ENCODE results near the gene APOL6.
A peak's percentile ranks its signal among the peaks of the same experiment; 100 is the strongest.

The APOL6 gene

GRCh38 chr22:35638410-35638809 lies 9.8 kb upstream of the APOL6 start:
- DNase-seq (ENCODE audit: low spot score in 2 of 2) = no peak
- peaks cover 2% of the 10 kb centered on the region for H3K9me3 Mint-ChIP-seq
- H3K27me3 Mint-ChIP-seq = peaks cover 9% of the 10 kb centered on the region

DNA sequence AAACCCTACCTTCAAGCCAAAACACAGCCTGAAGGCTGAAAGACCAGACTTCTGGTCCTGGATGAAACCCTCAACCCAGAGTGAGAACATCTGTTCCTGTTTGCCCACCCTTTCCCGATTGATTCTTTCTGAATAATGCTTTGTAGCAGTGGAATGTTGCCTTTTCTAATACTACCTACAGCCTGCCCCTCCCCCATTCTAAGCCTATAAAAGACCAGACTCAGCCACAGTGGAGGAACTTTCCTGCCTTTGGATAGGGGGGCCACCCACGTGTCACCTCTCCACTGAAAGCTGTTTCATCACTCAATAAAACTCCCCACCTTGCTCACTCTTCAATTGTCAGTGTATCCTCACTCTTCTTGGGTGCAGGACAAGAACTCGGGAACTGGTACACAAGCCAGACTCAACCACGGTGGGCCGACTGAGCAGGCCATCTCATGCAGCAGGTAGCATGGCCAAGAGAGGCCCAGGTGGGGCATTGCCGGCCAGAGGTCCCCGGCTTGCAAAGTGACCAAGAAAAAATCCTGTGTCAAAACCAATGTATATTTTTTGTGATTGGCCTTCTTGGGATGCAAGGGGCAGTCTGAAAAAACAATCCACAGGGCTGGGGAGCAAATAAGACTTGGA lies 6.6 kb upstream of the APOL6 start:
- DNase-seq (ENCODE audit: low spot score in 2 of 2) (no peak), ATAC-seq (ENCODE audit: low read depth) (no peak)
- no peaks in the 10 kb centered on the region for H3K9me3 Mint-ChIP-seq
- no peak overlapping the region for H3K27ac Mint-ChIP-seq
- H3K27me3 Mint-ChIP-seq = peaks cover 4% of the 10 kb centered on the region
- no peaks in the 10 kb centered on the region for H3K4me1 Mint-ChIP-seq
- no peaks in the 10 kb centered on the region for H3K36me3 Mint-ChIP-seq
- no peak overlapping the region for H3K4me3 Mint-ChIP-seq

More at GRCh38 chr22:35638410-35638809, 9.8 kb upstream of the APOL6 start:
- Mint-ChIP-seq H3K27ac (no peak overlapping the region), H3K36me3 (no peaks in the 10 kb centered on the region), H3K4me3 (no peak overlapping the region), H3K4me1 (peaks cover 2% of the 10 kb centered on the region)
- ATAC-seq (ENCODE audit: low read depth) = no peak

DNA sequence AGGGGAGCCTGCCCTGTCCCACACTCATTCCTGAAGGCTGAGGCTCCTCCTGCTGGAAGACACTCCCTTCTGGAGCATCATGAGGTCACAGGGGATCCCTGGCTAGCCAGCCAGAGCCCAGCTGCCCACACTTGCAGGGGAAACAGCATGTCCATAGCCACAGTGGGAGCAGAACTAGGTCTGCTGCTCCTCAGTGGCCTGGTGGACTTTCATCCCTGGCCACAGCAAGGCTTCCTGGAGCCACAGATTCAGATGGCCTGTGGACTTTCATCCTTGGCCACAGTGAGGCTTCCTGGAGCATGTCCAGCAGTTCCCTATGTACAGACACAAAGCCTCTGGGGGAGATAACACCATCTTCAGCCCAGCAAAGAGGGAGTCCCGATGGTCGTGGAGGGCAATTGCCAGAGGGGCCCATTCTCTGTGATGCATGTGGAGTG lies 5.9 kb upstream of the APOL6 start:
- DNase-seq (ENCODE audit: low spot score in 2 of 2) (no peak), ATAC-seq (ENCODE audit: low read depth) (no peak)
- Mint-ChIP-seq H3K36me3 (no peaks in the 10 kb centered on the region), H3K9me3 (no peaks in the 10 kb centered on the region), H3K27ac (no peak overlapping the region), H3K27me3 (peaks cover 4% of the 10 kb centered on the region), H3K4me1 (peaks cover 5% of the 10 kb centered on the region), H3K4me3 (no peak overlapping the region)

- Mint-ChIP-seq H3K4me1 (peaks cover 14% of the 10 kb centered on the region), H3K27ac (no peak overlapping the region), H3K4me3 (no peak overlapping the region), H3K27me3 (no peaks in the 10 kb centered on the region), H3K9me3 (no peaks in the 10 kb centered on the region), H3K36me3 (no peaks in the 10 kb centered on the region)
- DNase-seq (ENCODE audit: low spot score in 2 of 2) = no peak
- no peak for ATAC-seq (ENCODE audit: low read depth)
Observed at GRCh38 chr22:35643991-35644390, 4.3 kb upstream of the APOL6 start.

DNA sequence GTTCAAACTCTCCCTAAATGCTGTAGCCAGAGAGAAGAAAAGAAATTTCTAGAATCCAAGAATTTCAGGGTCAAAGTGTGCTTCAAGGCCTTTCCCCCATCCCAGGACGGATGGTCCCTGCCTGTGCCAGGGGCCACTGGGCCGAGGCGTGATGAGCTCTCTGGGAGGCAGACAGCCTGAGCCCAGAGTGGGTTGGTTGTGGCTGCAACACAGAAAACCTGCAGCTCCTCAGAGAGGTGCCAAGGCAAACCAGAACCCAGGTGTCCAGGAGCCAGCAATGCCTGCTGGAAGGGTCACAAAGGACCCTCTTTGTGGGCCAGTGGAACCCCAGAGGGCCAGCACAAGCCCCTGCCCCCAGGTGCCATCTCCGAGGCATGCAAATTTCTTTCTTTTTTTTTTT lies 2.6 kb upstream of the APOL6 start:
- DNase-seq (ENCODE audit: low spot score in 2 of 2) (no peak), ATAC-seq (ENCODE audit: low read depth) (no peak)
- no peaks in the 10 kb centered on the region for H3K9me3 Mint-ChIP-seq
- H3K27me3 Mint-ChIP-seq = no peaks in the 10 kb centered on the region
- no peak overlapping the region for H3K27ac Mint-ChIP-seq
- no peak overlapping the region for H3K4me3 Mint-ChIP-seq
- peaks cover 24% of the 10 kb centered on the region for H3K4me1 Mint-ChIP-seq
- no peaks in the 10 kb centered on the region for H3K36me3 Mint-ChIP-seq

- peaks cover 29% of the 10 kb centered on the region for H3K4me1 Mint-ChIP-seq
- H3K36me3 Mint-ChIP-seq = peaks cover 7% of the 10 kb centered on the region
- H3K9me3 Mint-ChIP-seq = no peaks in the 10 kb centered on the region
- H3K27me3 Mint-ChIP-seq = no peaks in the 10 kb centered on the region
- ATAC-seq (ENCODE audit: low read depth) = no peak
- H3K27ac Mint-ChIP-seq = peak overlapping the region; percentile 98
- H3K4me3 Mint-ChIP-seq = peak overlapping the region; percentile 100
- DNase-seq (ENCODE audit: low spot score in 2 of 2) = no peak
Observed at GRCh38 chr22:35649026-35649553, 844 bp downstream of the APOL6 start.

DNA sequence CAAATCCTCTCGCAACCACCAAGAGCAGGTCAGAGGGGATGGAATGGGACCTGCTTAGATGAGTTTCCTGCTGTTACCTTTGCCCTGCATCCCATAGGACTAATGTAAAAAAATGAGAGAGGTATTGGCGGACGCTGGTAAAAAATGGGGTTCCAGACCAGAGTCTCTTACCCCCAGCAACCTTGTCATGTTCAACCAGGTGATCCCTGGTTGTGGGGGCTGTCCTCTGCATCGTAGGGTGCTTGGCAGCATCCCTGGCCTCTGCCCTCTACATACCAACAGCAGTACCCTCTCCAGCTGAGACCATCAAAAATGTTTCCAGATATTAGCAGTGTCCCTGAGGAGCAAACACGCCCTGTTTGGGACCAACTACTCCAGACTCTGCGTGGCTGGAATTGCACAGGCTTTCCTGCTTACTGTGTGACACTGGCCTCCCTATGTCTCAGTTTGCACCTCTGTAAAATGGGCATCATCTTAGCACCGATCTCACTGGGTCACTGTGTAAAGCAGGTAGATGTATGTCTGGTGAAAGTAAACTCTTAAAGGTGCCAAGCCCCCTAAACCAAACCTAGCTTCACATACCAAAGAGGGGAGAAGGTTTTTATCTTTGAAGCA lies 1.5 kb downstream of the APOL6 start:
- Mint-ChIP-seq H3K36me3 (peaks cover 7% of the 10 kb centered on the region), H3K27me3 (no peaks in the 10 kb centered on the region), H3K27ac (peak overlapping the region; percentile 98), H3K4me1 (peaks cover 29% of the 10 kb centered on the region), H3K4me3 (peak overlapping the region; percentile 100), H3K9me3 (no peaks in the 10 kb centered on the region)
- ATAC-seq (ENCODE audit: low read depth) (no peak), DNase-seq (ENCODE audit: low spot score in 2 of 2) (no peak)

- ATAC-seq (ENCODE audit: low read depth) = no peak
- H3K27ac Mint-ChIP-seq = no peak overlapping the region
- DNase-seq (ENCODE audit: low spot score in 2 of 2) = no peak
- no peaks in the 10 kb centered on the region for H3K27me3 Mint-ChIP-seq
- H3K9me3 Mint-ChIP-seq = no peaks in the 10 kb centered on the region
- peaks cover 10% of the 10 kb centered on the region for H3K36me3 Mint-ChIP-seq
- no peak overlapping the region for H3K4me3 Mint-ChIP-seq
- peaks cover 29% of the 10 kb centered on the region for H3K4me1 Mint-ChIP-seq
Observed at GRCh38 chr22:35651085-35651484, 2.8 kb downstream of the APOL6 start.

DNA sequence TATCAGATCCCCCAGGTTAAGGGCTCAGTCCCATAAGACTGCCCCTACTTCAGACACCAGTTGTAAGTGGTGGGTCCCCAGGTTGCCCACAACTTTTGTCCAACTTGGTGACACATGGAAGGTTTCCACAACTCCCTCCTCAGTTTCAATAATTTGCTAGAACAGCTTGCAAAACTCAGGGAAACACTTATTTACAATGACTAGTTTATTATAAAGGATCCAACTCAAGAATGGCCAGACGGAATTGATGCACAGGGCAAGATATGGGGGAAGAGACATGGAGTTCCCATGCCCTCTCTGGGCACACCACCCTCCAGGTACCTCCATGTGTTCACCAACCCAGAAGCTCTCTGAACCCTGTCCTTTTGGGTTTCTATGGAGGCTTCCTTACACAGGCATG lies 5.6 kb downstream of the APOL6 start:
- H3K27me3 Mint-ChIP-seq = no peaks in the 10 kb centered on the region

DNA sequence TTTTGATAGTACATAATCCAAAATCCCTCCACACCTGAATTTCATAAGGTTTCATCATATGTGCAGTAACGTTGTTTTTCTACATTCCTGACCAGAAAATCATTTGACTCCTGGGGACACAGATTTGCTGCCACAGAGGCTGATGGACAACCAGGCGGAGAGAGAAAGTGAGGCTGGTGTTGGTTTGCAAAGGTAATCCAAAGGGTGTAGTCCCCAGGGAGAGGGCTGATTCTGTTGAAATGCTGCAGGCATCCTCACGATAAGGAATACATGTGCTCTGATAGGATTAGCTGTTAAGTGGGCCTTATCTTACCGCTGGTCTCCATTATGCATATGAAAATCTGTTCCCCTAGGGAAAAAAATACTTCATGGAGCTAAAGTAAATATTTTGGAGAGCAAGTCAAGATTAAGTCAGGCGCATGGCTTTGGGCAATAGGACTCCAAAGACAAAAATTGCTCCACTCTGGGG lies 8.1 kb downstream of the APOL6 start:
- no peaks in the 10 kb centered on the region for H3K9me3 Mint-ChIP-seq
- DNase-seq (ENCODE audit: low spot score in 2 of 2) (no peak), ATAC-seq (ENCODE audit: low read depth) (no peak)
- no peak overlapping the region for H3K27ac Mint-ChIP-seq
- peaks cover 38% of the 10 kb centered on the region for H3K36me3 Mint-ChIP-seq
- peaks cover 9% of the 10 kb centered on the region for H3K4me1 Mint-ChIP-seq
- H3K27me3 Mint-ChIP-seq = no peaks in the 10 kb centered on the region
- no peak overlapping the region for H3K4me3 Mint-ChIP-seq

More for the DNA sequence above, 5.6 kb downstream of the APOL6 start:
- no peak overlapping the region for H3K27ac Mint-ChIP-seq
- peaks cover 17% of the 10 kb centered on the region for H3K4me1 Mint-ChIP-seq
- H3K36me3 Mint-ChIP-seq = peaks cover 31% of the 10 kb centered on the region
- DNase-seq (ENCODE audit: low spot score in 2 of 2) = no peak
- no peak overlapping the region for H3K4me3 Mint-ChIP-seq
- no peak for ATAC-seq (ENCODE audit: low read depth)
- no peaks in the 10 kb centered on the region for H3K9me3 Mint-ChIP-seq

- peaks cover 46% of the 10 kb centered on the region for H3K36me3 Mint-ChIP-seq
- ATAC-seq (ENCODE audit: low read depth) (no peak), DNase-seq (ENCODE audit: low spot score in 2 of 2) (no peak)
- no peak overlapping the region for H3K4me3 Mint-ChIP-seq
- no peak overlapping the region for H3K27ac Mint-ChIP-seq
- no peaks in the 10 kb centered on the region for H3K9me3 Mint-ChIP-seq
- H3K4me1 Mint-ChIP-seq = peaks cover 15% of the 10 kb centered on the region
- H3K27me3 Mint-ChIP-seq = no peaks in the 10 kb centered on the region
Observed at GRCh38 chr22:35657571-35658312, 9.5 kb downstream of the APOL6 start.

DNA sequence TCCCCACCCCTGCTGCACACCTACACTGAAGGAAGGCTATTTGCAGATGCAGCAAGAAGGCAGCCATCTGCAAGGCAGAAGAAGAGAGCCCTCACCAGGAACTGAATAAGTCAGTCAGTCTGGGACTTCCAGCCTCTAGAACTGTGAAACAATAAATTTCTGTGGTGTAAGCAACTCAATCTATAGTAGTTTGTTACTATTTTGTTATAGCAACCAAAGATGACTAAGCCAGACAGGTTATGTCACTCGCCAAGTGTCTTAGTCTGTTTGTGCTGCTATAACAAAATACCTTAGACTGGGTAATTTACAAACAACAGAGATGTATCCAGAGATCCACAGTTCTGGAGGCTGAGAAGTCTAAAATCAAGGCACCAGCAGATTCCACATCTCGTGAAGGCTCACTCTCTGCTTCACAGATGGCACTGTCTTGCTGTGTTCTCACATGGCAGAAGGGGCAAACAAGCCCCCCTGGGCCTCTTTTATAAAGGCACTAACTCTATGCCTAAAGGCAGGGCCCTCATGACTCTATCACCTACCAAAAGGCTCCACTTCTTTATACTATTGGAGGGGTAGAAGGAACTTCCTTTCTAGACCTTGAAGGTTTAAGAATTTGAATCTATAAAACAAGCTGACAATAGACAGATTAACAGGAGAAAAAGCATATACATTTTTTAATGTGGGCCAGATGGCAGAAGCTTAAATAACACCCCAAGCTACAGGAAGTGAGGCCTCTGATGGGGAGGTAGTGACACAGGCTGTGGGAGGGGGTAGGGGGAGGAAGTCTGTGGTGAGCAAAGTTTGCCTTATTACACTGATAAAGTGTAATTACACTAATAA lies 12.3 kb downstream of the APOL6 start:
- Mint-ChIP-seq H3K4me1 (peaks cover 13% of the 10 kb centered on the region), H3K36me3 (peaks cover 52% of the 10 kb centered on the region), H3K4me3 (peak overlapping the region; percentile 14), H3K9me3 (peaks cover 2% of the 10 kb centered on the region), H3K27me3 (no peaks in the 10 kb centered on the region), H3K27ac (peak overlapping the region; percentile 78)
- ATAC-seq (ENCODE audit: low read depth) = peak; percentile 96
- DNase-seq (ENCODE audit: low spot score in 2 of 2) = peak in 1 of 2 donors; percentile 20

DNA sequence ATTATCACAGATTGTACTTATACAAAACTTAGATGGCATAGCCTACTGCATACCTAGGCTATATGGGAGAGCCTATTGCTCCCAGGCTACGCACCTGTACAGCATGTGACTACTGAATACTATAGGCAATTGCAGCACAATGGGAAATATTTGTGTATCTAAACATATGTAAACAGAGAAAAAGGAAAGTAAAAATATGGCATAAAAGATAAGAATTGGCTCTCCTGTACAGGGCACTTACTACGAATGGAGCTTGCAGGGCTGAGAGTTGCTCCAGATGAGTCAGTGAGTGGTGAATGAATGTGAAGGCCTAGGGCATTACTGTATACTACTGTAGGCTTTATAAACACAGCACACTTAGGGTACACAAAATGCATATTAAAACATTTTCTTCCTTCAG lies 13.2 kb downstream of the APOL6 start:
- DNase-seq (ENCODE audit: low spot score in 2 of 2) = no peak
- ATAC-seq (ENCODE audit: low read depth) = no peak
- Mint-ChIP-seq H3K9me3 (peaks cover 2% of the 10 kb centered on the region), H3K27ac (no peak overlapping the region), H3K4me3 (no peak overlapping the region), H3K27me3 (no peaks in the 10 kb centered on the region), H3K36me3 (peaks cover 49% of the 10 kb centered on the region), H3K4me1 (peaks cover 13% of the 10 kb centered on the region)
